Right kidney (tissue), 9 donors: ENCODE results near the gene PTPN3.
A peak's percentile ranks its signal among the peaks of the same experiment; 100 is the strongest.
"Not testable (repeated sequence)": the region's sequence is repeated elsewhere in the genome, so short reads cannot be mapped to it uniquely, and the experiment has no call there.

ENCODE experiments used
- DNase-seq: peaks from one replicate; pipeline ENCODE4 v3.0.0-alpha.2; 2016
- long read RNA-seq, 8 donors: transcript quantifications; one replicate each; lab custom pipeline, GENCODE V29; 2026

Gene PTPN3
- long read RNA-seq, donor 1, full-length matches to known transcripts: 3 of 3 reads
- long read RNA-seq, donor 1, partial matches to known transcripts: 0 of 3 reads
- long read RNA-seq, donor 1, other reads (novel, unspliced or antisense): 0 of 3 reads
- long read RNA-seq, donor 2: 0 reads
- long read RNA-seq, donor 3: 0 reads
- long read RNA-seq, donor 4, full-length matches to known transcripts: 1 of 1 reads
- long read RNA-seq, donor 4, partial matches to known transcripts: 0 of 1 reads
- long read RNA-seq, donor 4, other reads (novel, unspliced or antisense): 0 of 1 reads
- long read RNA-seq, donor 5, full-length matches to known transcripts: 1 of 1 reads
- long read RNA-seq, donor 5, partial matches to known transcripts: 0 of 1 reads
- long read RNA-seq, donor 5, other reads (novel, unspliced or antisense): 0 of 1 reads
- long read RNA-seq, donor 6, full-length matches to known transcripts: 2 of 2 reads
- long read RNA-seq, donor 6, partial matches to known transcripts: 0 of 2 reads
- long read RNA-seq, donor 6, other reads (novel, unspliced or antisense): 0 of 2 reads
- long read RNA-seq, donor 7, full-length matches to known transcripts: 2 of 7 reads
- long read RNA-seq, donor 7, partial matches to known transcripts: 5 of 7 reads
- long read RNA-seq, donor 7, other reads (novel, unspliced or antisense): 0 of 7 reads
- long read RNA-seq, donor 8, full-length matches to known transcripts: 1 of 1 reads
- long read RNA-seq, donor 8, partial matches to known transcripts: 0 of 1 reads
- long read RNA-seq, donor 8, other reads (novel, unspliced or antisense): 0 of 1 reads

DNA sequence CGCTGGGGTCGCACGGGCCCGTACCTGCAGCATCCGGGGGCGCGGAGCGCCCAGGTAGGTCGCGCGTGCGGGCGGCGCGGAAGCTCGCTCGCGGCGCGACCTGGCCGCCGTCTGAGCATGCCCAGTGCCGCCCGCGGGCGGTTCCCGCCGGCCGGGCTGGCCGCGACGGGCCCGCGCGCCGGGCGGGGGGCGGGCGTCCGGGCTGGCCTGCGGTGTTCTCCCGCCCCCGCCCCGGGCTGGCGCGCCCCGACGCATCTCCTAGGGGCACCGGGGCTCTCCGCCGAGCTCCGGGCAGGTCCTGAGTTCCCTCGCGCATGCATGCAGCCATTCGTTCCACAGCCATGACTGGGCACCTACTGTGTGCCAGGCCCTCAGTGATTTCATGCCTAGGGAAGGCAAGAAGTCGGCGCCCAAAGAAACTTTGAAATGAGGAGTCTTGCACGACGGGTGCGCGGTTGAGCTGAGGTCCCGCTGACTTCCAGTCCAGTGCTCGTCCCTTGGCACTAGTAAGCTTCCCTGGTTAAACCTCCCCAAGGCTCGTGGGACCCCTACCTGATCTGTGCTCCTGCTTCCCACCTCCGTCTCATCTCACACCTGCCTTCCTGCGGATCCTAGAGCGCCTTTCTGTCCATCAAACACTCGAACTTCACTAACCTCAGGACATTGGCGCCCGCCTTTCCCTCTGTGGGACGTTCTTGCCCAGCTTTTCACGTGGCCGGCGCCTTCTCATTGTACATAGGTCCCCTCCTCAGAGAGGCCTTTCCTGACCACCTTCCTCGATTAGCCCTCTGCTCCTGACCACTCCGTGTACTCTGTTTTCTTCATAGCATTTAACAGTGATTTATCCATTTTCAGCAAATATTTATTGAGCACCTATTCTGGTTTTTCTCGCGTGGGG is at the start of gene PTPN3:
PTPN3 (minus strand) TSS at position 113 of the 898 bp plus-strand sequence. CDS start 34,873 bp downstream, outside the sequence.
- peak; percentile 62 for DNase-seq

- not testable (repeated sequence) for DNase-seq
Observed at GRCh38 chr9:109544954-109545353, 46.8 kb upstream of the PTPN3 start.

GRCh38 chr9:109542922-109543321 is 44.8 kb upstream of the PTPN3 start:
- DNase-seq: no peak

DNA sequence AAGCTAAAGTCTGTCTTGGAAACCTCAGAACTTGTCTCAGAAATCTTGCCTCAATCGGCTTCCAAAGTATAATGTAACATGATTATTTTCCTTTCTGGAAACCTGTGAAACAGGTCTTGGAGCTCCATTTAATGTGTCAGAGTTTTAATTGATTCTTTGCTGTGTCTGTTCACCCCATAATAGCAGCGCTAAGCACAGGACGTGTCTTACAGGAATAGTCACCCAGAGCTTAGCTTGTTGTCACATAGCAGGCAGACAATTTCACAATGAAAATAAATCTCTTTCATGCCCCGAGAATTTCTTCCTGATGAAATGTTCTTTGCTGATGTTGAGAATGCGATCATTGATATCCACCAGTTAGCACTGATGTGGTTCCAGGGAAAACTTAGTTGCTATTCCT is 40.2 kb upstream of the PTPN3 start:
- no peak for DNase-seq

DNA sequence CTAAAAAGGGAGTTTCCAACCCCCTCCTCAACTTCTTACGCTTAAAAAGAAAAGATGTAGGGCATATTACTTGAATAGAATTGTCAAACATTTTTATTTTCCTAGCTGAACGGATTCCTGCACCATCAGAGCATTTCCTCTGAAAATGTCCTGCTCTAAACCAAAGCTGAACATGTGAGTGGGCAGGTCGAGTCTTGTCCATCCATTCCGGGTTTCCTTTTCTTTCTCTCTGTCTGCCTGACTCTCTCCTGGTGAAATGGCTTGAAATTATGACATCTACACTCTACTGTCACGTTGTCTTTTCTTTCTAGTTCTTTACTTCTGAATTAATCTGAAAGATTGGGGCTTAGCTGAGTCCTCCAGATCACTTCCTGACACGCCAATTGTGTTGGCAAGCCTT is 39.2 kb upstream of the PTPN3 start:
- DNase-seq: no peak

- no peak for DNase-seq
Observed at GRCh38 chr9:109536859-109537258, 38.8 kb upstream of the PTPN3 start.

- DNase-seq: no peak
Observed at GRCh38 chr9:109535365-109535764, 37.3 kb upstream of the PTPN3 start.

- DNase-seq: no peak
Observed at GRCh38 chr9:109534151-109534550, 36.0 kb upstream of the PTPN3 start.

DNA sequence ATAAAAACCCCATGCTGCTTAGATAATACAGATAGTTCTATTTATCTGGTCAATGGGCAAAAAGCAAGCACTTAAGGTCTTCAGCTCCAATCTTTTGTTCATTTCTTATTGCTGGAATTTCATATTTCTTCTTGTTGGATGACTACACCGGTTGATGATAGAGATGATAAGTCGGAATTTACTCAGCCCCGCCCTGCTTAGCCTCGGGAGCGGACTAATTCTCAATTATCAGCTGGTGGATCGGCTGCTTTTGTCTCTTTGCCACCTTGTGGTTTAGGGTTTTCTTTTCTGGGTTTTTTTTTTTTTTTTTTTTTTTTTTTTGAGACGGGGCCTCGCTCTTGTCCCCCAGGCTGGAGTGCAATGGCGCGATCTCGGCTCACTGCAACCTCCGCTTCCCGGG is 34.5 kb upstream of the PTPN3 start:
- not testable (repeated sequence) for DNase-seq

DNA sequence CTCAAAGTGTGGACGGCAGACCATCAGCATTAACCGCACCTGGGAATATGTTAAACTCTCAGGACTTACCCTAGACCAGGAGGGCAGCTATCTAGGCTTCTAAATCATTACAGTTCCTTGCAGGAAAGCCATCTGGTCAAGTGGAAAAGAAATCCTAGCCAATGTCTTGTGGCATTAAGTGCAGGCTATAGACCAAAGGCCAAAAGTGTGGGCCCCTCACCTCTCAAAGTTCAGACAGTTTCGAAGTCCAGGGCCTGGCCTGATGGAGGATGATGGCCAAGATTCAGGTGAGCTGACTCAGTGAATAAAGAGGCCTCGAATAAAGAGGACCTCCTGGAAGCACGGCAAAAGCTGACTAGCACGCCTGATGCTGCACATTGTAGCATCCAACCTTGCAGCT is 24.0 kb upstream of the PTPN3 start:
- no peak for DNase-seq

DNA sequence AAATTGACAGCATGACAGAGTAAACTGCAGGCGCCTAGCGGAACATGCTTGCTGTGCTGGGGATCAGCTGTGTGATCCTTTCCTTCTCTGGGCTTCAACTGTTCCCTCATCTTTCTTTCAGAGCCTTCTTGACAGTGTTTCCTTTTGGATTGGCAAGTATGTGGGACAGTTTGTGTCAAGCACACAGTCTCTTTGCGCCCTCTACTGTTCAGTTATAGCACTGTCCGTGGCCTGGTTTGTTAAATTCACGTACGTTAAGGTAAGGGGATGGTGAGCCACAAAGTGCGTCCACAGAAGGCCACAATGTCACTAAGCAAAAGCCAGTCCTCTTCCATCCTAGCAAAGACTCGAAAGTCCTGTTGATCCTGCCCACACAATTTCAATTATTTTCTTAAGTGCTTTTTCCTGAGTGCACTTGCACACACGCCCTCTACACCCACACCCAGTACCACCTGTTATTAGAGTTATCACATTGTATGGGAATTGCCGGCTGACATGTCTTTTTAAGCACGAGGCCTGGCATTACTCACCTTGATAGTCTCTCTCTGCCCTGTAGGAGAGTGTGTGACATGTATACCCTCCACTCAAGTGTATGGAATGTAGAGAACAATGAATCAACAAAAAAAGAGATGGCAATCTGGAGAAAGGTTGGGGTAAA is 22.5 kb upstream of the PTPN3 start:
- peak; percentile 52 for DNase-seq

DNA sequence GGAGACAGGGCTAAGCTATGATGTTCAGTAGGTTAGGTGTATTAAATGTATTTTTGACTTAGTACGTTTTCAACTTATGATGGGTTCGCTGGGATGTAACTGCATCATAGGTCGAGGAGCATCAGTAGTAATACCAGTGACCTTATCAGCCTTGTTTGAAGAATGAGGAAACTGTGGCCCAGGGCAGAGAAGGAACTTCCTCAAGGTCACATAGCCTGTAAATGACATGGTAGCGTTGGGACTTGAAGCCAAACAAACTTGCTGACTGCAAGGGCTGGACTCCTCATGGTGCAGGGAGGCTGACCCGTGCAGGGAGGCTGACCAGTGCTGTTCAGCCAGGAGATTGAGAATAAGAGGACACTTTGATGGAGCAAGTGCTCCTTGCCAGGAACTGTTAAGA is 21.3 kb upstream of the PTPN3 start:
- no peak for DNase-seq

DNA sequence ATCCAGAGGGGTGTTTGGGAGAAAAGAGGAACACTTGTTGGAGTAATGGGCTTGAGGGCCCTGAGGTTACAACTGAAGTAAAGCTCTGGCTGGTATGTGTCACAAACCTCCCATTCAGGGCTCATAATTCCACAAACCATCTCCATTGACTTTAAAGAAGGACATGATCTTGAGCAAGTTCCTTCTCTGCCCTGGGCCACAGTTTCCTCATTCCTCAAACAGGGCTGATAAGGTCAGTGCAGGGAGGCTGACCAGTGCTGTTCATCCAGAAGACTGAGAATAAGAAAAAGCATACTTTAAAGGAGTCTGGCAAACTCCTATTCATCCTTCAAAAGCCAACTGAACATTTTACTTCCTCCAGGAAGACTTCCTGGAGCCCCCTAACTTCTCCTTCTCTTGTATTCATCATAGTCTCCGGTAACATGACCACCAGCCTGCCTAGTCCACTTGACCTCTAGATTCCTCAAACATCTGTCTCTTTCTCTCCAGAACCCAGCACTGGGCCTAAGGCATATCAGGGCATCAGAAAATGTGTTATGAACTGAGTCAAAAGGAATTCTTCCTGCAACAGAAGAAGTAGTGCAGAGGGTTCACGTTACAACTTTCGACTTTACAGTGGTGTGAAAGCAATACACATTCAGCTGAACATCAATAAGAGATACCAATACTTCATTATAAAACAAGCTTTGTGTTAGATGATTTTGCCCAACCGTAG is 20.7 kb upstream of the PTPN3 start:
- no peak for DNase-seq

DNA sequence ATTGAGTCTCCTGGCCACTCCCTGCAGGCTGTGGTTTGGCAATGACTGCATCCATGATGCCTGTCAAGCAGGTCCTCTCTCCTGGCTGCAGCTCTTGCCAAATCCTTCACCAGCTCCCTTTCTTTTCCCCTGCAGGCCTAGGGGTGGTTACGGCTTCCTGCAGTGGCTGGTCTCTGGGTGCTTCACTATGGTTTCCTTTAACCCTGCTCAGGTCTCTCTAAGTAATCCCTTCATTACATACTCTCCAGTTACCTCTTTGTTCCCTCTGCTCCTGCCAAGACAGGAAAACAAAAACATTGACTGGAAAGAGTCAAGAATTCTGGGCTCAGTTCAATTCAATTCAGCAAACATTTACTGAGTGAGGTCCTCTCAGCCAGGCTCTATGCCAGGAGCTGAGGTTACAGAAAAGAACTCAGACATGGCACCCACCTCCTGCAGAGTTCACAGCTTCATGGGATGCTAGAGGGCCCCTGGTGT is 19.8 kb upstream of the PTPN3 start:
- no peak for DNase-seq

- no peak for DNase-seq
Observed at GRCh38 chr9:109513871-109514270, 15.8 kb upstream of the PTPN3 start.

DNA sequence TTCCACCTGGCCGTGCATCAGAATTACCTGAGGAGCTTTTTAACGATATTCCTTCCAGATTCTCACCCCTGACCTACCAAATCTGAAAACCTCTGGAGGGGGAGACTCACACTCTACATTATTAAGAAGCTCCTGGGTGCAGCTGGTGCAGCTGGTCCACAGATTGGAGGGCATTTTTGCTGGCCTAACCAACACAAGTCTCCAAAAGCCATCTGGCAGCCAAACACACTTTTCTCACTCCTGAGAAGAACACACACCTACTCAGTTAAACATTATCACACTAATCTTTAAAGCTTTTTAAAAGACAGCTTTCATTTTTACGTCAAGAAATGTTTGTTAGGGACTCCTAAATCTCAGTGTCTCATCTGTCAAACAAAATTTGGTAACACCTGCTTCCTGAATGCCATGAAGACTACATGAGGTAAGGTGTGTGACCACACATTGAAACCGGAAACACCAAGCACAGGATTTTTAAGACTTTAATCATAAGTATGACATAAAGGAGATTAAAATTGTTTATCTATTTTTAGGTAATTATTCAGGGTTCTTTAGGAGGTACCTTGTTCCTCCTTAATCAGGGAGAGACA is 14.2 kb upstream of the PTPN3 start:
- no peak for DNase-seq

DNA sequence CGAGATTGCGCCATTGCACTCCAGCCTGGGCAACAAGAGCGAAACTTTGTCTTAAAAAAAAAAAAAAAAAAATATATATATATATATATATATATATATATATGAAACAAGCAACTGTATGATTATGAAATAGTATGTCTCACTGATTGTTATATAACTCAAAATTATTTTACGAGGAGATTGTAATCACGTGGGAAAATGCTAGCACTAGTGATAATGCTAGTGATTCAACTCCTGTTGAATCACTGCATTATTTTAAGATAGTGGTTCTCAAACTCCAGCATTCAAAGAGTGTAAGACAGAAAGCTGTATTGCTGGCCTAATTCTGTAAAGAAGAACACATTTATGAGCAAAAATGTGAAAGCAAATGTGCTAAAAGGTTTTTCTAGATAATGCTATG is 12.4 kb upstream of the PTPN3 start:
- no peak for DNase-seq

DNA sequence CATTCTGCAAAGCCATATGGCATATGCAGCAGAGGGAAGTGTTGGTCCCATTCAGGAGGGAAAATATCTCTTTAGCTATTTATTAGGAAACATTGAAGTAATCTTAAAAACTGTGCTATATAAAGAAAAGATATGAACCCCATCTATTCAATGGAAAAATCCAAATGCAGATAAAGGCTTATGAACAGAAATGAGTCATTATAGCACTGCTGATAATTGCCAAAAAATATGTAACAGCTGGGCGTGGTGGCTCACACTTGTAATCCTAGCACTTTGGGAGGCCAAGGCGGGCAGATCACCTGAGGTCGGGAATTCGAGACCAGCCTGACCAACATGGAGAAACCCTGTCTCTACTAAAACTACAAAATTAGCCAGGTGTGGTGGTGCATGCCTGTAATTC is 11.9 kb upstream of the PTPN3 start:
- not testable (repeated sequence) for DNase-seq

GRCh38 chr9:109509611-109510010 is 11.5 kb upstream of the PTPN3 start:
- no peak for DNase-seq

DNA sequence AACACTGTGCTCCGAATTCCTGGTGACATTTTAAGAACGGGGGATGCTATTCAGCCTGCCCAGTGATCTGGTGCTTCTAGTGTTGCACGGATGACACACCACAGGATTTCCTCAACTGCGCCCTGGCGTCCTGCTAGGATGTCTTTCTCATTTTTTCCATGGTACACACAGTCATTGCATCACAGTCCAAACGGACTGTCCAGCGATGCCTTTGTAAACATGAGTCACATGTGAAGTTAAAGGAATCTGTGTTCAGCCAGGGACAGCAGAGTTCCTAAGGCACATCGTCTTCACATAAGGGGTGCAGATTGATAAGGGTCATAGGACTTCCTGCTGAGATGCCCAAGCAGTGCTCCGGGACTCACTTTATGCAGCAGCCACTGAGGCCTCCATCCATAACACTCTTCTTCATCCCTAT is 9.3 kb upstream of the PTPN3 start:
- DNase-seq: no peak
